ENCODE results near the gene RGL1. TPM values are rescaled to one million over a fixed set of nuclear protein-coding genes. Genes with fewer than 3 reads are reported as not detected.

The RGL1 gene
- total RNA-seq, 1 experiment from 2014 or later = 34.5 TPM

DNA sequence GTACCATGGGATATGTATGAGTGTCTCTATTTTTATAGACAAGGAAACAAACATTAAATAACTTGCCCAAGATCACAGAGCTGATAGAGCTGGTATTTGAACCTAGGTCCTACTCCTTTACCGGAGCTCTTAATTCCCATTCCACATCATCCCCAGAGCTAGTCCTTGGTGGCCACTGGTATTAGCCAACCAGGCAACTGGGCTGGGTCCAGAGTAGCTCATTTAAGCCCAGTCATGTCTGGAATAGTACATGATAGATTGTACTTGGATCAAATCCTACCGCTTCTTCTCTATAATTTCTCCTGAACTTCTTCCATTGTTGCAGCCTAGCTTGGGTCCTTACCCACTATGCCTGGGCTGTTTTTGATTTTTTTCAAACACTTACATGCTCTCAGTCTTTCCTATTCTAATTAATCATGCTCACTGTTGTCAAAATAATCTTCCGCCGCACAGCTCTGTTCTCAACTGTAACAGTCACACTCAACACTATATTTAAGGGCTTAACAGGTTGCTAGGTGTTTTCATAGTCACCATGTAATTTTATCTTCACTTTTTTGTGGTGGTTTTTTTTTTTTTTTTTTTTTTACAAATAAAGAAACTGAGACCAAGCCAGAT lies 152.4 kb downstream of the RGL1 start:
- POLR2A ChIA-PET = interaction anchor here (0.7 kb wide), 1 partner anchor 524 kb away, joined by 4 read pairs; no protein-coding TSS in a partner anchor
- Mint-ChIP-seq H3K9me3 (ENCODE audit: unreplicated experiment) (no peaks in the 10 kb centered on the region), H3K36me3 (ENCODE audit: insufficient read depth, unreplicated experiment) (no peaks in the 10 kb centered on the region), H3K4me3 (ENCODE audit: unreplicated experiment) (no peak overlapping the region), H3K27ac (ENCODE audit: unreplicated experiment) (no peak overlapping the region), H3K27me3 (ENCODE audit: insufficient read depth, unreplicated experiment) (no peaks in the 10 kb centered on the region), H3K4me1 (ENCODE audit: low read depth, unreplicated experiment) (peaks cover 9% of the 10 kb centered on the region)
- TF ChIP-seq, protein P1, sequence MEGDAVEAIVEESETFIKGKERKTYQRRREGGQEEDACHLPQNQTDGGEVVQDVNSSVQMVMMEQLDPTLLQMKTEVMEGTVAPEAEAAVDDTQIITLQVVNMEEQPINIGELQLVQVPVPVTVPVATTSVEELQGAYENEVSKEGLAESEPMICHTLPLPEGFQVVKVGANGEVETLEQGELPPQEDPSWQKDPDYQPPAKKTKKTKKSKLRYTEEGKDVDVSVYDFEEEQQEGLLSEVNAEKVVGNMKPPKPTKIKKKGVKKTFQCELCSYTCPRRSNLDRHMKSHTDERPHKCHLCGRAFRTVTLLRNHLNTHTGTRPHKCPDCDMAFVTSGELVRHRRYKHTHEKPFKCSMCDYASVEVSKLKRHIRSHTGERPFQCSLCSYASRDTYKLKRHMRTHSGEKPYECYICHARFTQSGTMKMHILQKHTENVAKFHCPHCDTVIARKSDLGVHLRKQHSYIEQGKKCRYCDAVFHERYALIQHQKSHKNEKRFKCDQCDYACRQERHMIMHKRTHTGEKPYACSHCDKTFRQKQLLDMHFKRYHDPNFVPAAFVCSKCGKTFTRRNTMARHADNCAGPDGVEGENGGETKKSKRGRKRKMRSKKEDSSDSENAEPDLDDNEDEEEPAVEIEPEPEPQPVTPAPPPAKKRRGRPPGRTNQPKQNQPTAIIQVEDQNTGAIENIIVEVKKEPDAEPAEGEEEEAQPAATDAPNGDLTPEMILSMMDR (IDR thresholded peaks at IDR 0.05; ENCODE audit: insufficient read depth in 1 of 2, low read depth in 1 of 2, low read length in 1 of 2, severe bottlenecking in 1 of 2, unreplicated experiment in 1 of 2) = no peak
- DNase-seq = no peak
- H3K4me3 ChIP-seq (ENCODE audit: low read depth, low read length) = no peak overlapping the region
- CTCF ChIA-PET = no interaction called here
- H3K27me3 ChIP-seq (replicated peaks; ENCODE audit: control insufficient read depth, insufficient read depth, low read length) = no peaks in the 10 kb centered on the region
- H3K36me3 ChIP-seq (ENCODE audit: control insufficient read depth, insufficient read depth, low read length) = no peaks in the 10 kb centered on the region
- no peaks in the 10 kb centered on the region for H3K9me3 ChIP-seq
- intact Hi-C loops (cut with micrococcal nuclease; ENCODE audit: unreplicated experiment) = no loop called here
- H3K4me1 ChIP-seq = peaks cover 9% of the 10 kb centered on the region; the same call in 1 of the 2 replicates
- BruUV-seq (replicated peaks) = no TSS peak

DNA sequence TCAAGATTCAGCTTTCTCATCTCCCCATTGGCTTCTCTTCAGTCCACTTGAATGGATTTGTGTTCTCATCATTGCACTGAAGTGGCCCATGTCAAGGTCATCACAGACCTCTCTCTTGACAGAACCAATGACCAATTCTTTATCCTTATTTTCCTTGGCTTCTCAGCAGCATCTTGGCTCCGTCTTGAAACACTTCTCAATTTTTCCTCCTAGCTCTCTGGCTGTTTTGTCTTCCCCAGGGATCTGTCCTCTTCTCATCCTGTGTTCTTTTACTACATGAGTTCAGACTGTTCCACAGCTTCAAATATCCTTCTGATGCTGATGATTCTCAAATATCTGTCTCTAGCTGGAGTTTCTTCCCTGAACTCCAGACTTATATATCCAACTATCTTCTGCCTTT lies 154.0 kb downstream of the RGL1 start:
- Histone ChIP-seq H3K4me1 (peaks cover 9% of the 10 kb centered on the region; the same call in 1 of the 2 replicates), H3K9me3 (no peaks in the 10 kb centered on the region), H3K4me3 (ENCODE audit: low read depth, low read length) (no peak overlapping the region), H3K27me3 (replicated peaks; ENCODE audit: control insufficient read depth, insufficient read depth, low read length) (no peaks in the 10 kb centered on the region), H3K36me3 (ENCODE audit: control insufficient read depth, insufficient read depth, low read length) (no peaks in the 10 kb centered on the region)
- no peaks in the 10 kb centered on the region for H3K9me3 Mint-ChIP-seq (ENCODE audit: unreplicated experiment)
- ChIA-PET POLR2A (no interaction called here), CTCF (no interaction called here)
- no peak overlapping the region for H3K4me3 Mint-ChIP-seq (ENCODE audit: unreplicated experiment)
- H3K27me3 Mint-ChIP-seq (ENCODE audit: insufficient read depth, unreplicated experiment) = no peaks in the 10 kb centered on the region
- BruUV-seq (replicated peaks) = no TSS peak
- intact Hi-C loops (cut with micrococcal nuclease; ENCODE audit: unreplicated experiment) = no loop called here
- no peak for DNase-seq
- peaks cover 9% of the 10 kb centered on the region for H3K4me1 Mint-ChIP-seq (ENCODE audit: low read depth, unreplicated experiment)
- H3K27ac Mint-ChIP-seq (ENCODE audit: unreplicated experiment) = no peak overlapping the region
- no peaks in the 10 kb centered on the region for H3K36me3 Mint-ChIP-seq (ENCODE audit: insufficient read depth, unreplicated experiment)
- TF ChIP-seq, protein P1 (IDR thresholded peaks at IDR 0.05; ENCODE audit: insufficient read depth in 1 of 2, low read depth in 1 of 2, low read length in 1 of 2, severe bottlenecking in 1 of 2, unreplicated experiment in 1 of 2) = no peak

DNA sequence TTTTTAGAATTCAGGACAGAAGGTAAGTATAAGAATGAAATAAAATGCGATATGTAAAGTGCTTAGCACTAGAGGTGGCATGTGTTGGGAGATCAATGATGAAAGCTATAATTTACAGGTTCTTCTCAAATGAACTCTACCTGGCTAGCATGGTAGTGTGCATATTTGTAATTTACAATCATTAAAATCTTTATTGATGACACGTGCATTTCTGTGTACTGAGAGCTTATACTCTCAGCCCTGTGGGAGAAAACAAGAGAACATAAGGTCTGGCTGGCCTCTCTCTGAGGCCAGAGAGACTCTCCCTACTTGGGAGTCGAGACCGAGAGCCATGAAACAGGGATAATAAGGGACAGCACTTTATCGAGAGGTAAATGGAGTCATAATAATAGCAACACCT lies 156.2 kb downstream of the RGL1 start:
- Mint-ChIP-seq H3K9me3 (ENCODE audit: unreplicated experiment) (no peaks in the 10 kb centered on the region), H3K27ac (ENCODE audit: unreplicated experiment) (no peak overlapping the region), H3K36me3 (ENCODE audit: insufficient read depth, unreplicated experiment) (peaks cover 6% of the 10 kb centered on the region), H3K4me3 (ENCODE audit: unreplicated experiment) (no peak overlapping the region), H3K27me3 (ENCODE audit: insufficient read depth, unreplicated experiment) (no peaks in the 10 kb centered on the region), H3K4me1 (ENCODE audit: low read depth, unreplicated experiment) (no peaks in the 10 kb centered on the region)
- POLR2A ChIA-PET = no interaction called here
- CTCF ChIA-PET = no interaction called here
- H3K27me3 ChIP-seq (replicated peaks; ENCODE audit: control insufficient read depth, insufficient read depth, low read length) = no peaks in the 10 kb centered on the region
- no peaks in the 10 kb centered on the region for H3K9me3 ChIP-seq
- DNase-seq = no peak
- no peaks in the 10 kb centered on the region for H3K36me3 ChIP-seq (ENCODE audit: control insufficient read depth, insufficient read depth, low read length)
- no TSS peak for BruUV-seq (replicated peaks)
- TF ChIP-seq, protein P1 (IDR thresholded peaks at IDR 0.05; ENCODE audit: insufficient read depth in 1 of 2, low read depth in 1 of 2, low read length in 1 of 2, severe bottlenecking in 1 of 2, unreplicated experiment in 1 of 2) = no peak
- H3K4me3 ChIP-seq (ENCODE audit: low read depth, low read length) = no peak overlapping the region
- intact Hi-C loops (cut with micrococcal nuclease; ENCODE audit: unreplicated experiment) = no loop called here
- H3K4me1 ChIP-seq = no peaks in the 10 kb centered on the region

All from Caco-2 (cell line).